ENCODE results near the gene VGLL1. TPM values are rescaled to one million over a fixed set of nuclear protein-coding genes. Genes with fewer than 3 reads are reported as not detected.

The VGLL1 gene
- total RNA-seq, 4 donors from 2014 or later: not detected

- TF ChIP-seq CTCF (IDR thresholded peaks at IDR 0.05; ENCODE audit: low read depth): no peak
Observed at GRCh38 chrX:136549226-136549625, 17.2 kb downstream of the VGLL1 start.

GRCh38 chrX:136551410-136551809 lies 19.4 kb downstream of the VGLL1 start:
- TF ChIP-seq CTCF (IDR thresholded peaks at IDR 0.05; ENCODE audit: low read depth): no peak

- no peak for TF ChIP-seq CTCF (IDR thresholded peaks at IDR 0.05; ENCODE audit: low read depth)
Observed at GRCh38 chrX:136555694-136556093, 23.7 kb downstream of the VGLL1 start.

- TF ChIP-seq CTCF (IDR thresholded peaks at IDR 0.05; ENCODE audit: low read depth): no peak
Observed at GRCh38 chrX:136572030-136572429, 40.0 kb downstream of the VGLL1 start.

GRCh38 chrX:136574548-136574947 lies 42.5 kb downstream of the VGLL1 start:
- no peak for TF ChIP-seq CTCF (IDR thresholded peaks at IDR 0.05; ENCODE audit: low read depth)

GRCh38 chrX:136577552-136577951 lies 45.5 kb downstream of the VGLL1 start:
- TF ChIP-seq CTCF (IDR thresholded peaks at IDR 0.05; ENCODE audit: low read depth): no peak

- no peak for TF ChIP-seq CTCF (IDR thresholded peaks at IDR 0.05; ENCODE audit: low read depth)
Observed at GRCh38 chrX:136580316-136580715, 48.3 kb downstream of the VGLL1 start.
